GM12892 (cell line): ENCODE measurements around the gene URB1.
"Not testable (repeated sequence)": the region's sequence is repeated elsewhere in the genome, so short reads cannot be mapped to it uniquely, and the experiment has no call there.

Experiments
- DNase-seq: peaks from one replicate; pipeline ENCODE4 v3.0.0; 2011; ENCODE audit not compliant: insufficient read length
- FAIRE-seq: peaks from 2 replicates; lab custom pipeline; 2011; peaks lifted over from hg19 to GRCh38; lab: Jason Lieb, UNC
- POLR2A ChIP-seq: IDR thresholded peaks from 2 replicates; pipeline ENCODE4 v1.6.1; 2011; ENCODE audit warnings: low read depth, low read length, control low read depth
- POLR2AphosphoS5 ChIP-seq: IDR thresholded peaks from 2 replicates; pipeline ENCODE4 v1.6.1; 2011; ENCODE audit warnings: low read depth, low read length, control low read depth
- TAF1 ChIP-seq: IDR thresholded peaks from 2 replicates; pipeline ENCODE4 v1.6.1; 2011; ENCODE audit warnings: low read depth, mild to moderate bottlenecking, control low read depth, low read length, borderline replicate concordance

The URB1 gene

GRCh38 chr21:32386195-32386870, 6.5 kb downstream of the URB1 start:
- TF ChIP-seq TAF1 (no peak), POLR2A (no peak), POLR2AphosphoS5 (no peak)
- no peak for DNase-seq
- no peak for FAIRE-seq

DNA sequence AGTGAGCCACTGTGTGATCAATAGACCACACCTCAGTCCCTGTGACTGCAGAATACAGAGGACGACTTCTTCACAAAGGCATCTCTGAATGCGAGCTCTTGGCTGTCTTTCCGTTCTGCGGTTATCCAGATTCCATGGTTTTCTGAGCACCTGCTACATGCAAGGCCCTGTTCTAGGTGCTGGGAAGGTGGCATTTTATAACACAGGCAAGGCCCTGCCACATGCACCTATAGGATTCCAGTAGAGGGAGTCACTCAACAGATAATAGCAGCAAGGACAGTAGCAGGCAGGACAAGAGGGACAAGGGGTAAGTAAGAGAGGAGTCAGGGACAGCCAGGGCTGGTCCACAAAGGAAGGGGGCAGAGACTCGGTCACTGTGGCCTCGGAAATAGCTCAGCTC, 9.0 kb downstream of the URB1 start:
- FAIRE-seq (no peak), DNase-seq (no peak)
- no peak for TF ChIP-seq TAF1
- no peak for TF ChIP-seq POLR2AphosphoS5
- TF ChIP-seq POLR2A: no peak

DNA sequence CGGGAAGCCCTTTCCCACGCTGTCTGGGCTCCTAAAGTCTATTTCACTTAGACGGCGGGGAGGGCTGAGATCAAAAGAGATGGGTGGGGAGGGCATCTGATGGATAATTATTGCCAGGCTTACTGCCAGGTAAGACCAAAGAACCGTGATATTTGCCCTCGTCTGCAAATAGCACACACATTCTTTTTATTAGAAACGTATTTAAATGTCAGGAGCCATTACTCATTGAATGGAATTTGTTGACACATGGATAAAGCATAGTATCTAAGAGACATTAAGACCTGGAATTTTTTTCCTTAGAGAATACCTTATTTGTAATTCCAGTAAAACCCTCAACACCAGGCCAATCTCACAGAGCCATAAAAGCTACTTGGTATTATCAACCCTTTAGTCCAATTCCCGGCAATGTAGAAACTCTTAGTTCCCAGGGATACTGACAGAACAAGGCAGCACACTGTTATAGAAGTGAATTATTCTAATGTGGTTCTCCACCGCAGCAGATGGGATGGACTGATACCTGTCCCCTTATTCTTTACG, 10.6 kb downstream of the URB1 start:
- FAIRE-seq (no peak), DNase-seq (no peak)
- no peak for TF ChIP-seq POLR2AphosphoS5

GRCh38 chr21:32381571-32381970, 11.2 kb downstream of the URB1 start:
- FAIRE-seq (no peak), DNase-seq (no peak)
- TF ChIP-seq TAF1 (no peak), POLR2AphosphoS5 (no peak), POLR2A (no peak)

DNA sequence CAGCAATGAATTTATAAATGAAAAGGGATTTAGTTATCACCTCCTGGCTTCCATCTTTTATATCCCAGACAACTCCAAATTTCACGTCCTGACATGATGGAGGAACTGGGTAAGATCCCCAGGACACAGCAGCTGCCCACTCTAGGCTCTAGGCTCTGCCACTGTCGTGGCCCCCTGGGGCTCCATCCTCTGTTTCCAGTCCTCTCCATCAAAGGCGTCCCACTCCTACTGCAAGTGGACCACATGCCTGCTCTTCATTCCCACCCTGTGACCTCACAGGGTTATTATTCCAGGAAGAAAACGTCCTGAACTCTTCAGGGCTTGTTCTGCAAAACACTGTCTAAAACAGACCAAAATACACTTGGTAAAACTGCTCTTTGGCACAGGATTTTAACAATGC, 11.9 kb downstream of the URB1 start:
- FAIRE-seq (no peak), DNase-seq (no peak)
- TF ChIP-seq POLR2AphosphoS5 (no peak), TAF1 (no peak), POLR2A (no peak)

DNA sequence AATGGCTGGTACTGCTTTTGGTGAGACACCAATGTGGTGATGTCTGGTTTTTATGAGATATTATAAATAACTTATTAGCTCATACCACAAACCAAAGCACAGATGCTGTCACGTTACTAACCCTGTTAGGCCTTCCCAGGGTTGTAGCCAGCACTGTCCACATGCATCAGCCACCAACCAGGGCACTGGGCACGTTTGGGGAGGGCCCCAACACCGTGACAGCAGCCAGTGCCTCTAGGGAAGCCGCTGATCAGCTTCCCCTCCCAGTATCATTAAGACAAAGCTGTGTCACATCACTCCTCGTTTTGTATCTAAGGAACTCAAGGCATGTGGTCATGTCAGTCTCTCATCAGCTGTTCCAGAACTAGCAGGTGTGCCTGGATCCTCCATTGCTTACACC, 13.9 kb downstream of the URB1 start:
- no peak for FAIRE-seq
- DNase-seq: no peak
- TF ChIP-seq TAF1 (no peak), POLR2AphosphoS5 (no peak), POLR2A (no peak)

- DNase-seq: no peak
- FAIRE-seq: no peak
- TF ChIP-seq TAF1 (no peak), POLR2A (no peak), POLR2AphosphoS5 (no peak)
Observed at GRCh38 chr21:32377991-32378390, 14.8 kb downstream of the URB1 start.

- DNase-seq (no peak), FAIRE-seq (no peak)
Observed at GRCh38 chr21:32377506-32377905, 15.3 kb downstream of the URB1 start.

DNA sequence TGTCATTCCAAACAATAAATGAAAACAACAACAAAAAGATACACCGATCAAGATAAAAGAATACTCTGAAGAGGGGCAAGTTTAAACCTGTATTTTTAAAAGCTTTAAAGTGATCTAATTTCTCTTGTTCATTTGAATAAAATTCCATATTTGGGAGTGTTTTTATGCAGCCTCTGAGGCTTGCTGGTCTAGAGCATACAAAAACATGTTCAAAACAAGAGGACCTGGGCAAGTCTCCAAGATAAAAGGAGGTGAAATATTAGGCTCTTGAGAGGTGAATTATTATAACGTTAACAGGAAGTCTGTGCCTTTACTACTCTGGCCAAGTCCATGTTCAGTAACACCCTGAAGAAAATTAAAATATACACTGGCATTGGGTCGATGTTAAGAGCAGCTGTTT, 20.1 kb downstream of the URB1 start:
- no peak for TF ChIP-seq POLR2AphosphoS5
- TF ChIP-seq POLR2A: no peak
- TF ChIP-seq TAF1: no peak
- no peak for DNase-seq
- no peak for FAIRE-seq

More at GRCh38 chr21:32377506-32377905, 15.3 kb downstream of the URB1 start:
- TF ChIP-seq POLR2A (no peak), TAF1 (no peak), POLR2AphosphoS5 (no peak)

DNA sequence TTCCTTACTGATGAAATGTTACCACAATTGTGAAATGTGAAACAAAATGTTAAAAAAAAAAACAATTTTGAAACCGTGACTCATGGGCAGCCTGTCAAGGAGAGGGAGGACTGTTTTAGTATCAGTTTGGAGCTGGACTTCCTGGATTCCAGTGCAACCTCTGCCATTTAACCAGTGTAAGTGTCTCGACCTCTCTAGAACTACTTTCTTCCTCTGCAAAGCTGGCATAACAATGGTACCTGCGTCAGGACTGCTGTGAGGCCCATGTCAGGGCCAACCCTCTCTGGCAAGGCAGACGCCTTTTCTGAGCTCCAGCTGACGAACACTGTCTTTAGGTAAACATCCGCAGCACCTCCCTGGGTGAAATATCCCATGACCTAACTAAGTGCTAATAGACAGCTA, 20.9 kb downstream of the URB1 start:
- DNase-seq (no peak), FAIRE-seq (no peak)
- TF ChIP-seq POLR2AphosphoS5 (no peak), TAF1 (no peak), POLR2A (no peak)

DNA sequence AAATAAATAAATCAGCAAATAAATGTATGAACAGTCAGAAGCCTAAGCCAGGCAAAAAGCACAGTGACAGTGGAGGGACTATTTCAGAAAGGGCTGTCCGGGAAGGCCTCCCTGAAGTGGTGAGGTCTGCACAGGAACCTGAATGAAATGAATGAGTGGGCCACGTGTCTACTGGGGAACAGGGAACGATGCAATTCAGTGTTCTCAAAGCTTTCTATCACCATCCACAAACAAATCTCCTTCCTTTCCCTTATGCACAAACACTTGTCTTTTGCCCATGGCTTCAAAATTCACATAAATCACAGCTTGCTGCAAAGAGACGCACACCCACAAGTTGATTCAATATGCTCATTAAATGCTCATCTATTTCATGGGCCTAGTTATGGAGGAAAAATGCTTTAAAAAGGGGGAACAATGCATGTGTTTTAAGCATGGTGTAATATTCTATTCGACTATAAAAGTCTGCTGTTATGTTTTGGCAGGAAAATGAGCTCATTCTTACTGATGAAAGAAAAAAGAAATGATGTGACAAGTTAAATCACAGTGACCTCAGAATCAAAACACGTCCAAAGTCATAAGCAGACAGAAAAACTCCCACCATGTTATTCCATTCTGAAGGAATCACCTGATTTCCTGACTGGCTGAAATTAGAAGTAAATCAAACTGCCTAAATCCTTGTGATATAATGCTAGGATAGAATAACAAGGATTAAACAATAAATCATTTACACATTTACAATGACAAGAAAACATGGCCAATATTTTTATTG, 21.6 kb downstream of the URB1 start:
- DNase-seq (no peak), FAIRE-seq (no peak)
- no peak for TF ChIP-seq POLR2AphosphoS5
- TF ChIP-seq TAF1: no peak
- TF ChIP-seq POLR2A: no peak

- not testable (repeated sequence) for DNase-seq, FAIRE-seq
Observed at GRCh38 chr21:32368961-32369360, 23.9 kb downstream of the URB1 start.
